K562 (cell line): ENCODE measurements around the gene HNRNPF.

ENCODE experiments used
- CCAR2 ChIP-seq: fragments of 200-400 bp; formaldehyde crosslinking; IDR thresholded peaks from 2 replicates; pipeline ENCODE4 v1.6.1; 2017; ENCODE audit warnings: mild to moderate bottlenecking, low read depth, low read length
- CTCF ChIP-seq, 3 experiments: IDR thresholded peaks in 2 of 3; conservative IDR thresholded peaks in 1 of 3; 2 replicates each; pipeline ENCODE4 v1.5.1; 2011 to 2012; ENCODE audit warnings: low read length in 3 of 3, mild to moderate bottlenecking in 3 of 3, control low read depth in 2 of 3, improper control_type of control experiment in 1 of 3, inconsistent platforms in 1 of 3, low read depth in 1 of 3, mixed read lengths in 1 of 3, moderate library complexity in 1 of 3; ENCODE audit not compliant: insufficient read depth in 2 of 3
- EP300 ChIP-seq: IDR thresholded peaks from 2 replicates; pipeline ENCODE4 v1.6.1; 2012; ENCODE audit warnings: low read length, improper control_type of control experiment
- PTRF ChIP-seq: fragments of 450-650 bp; IDR thresholded peaks from 2 replicates; pipeline ENCODE4 v1.6.1; 2016; ENCODE audit warnings: mild to moderate bottlenecking, missing genetic modification characterization, missing compliant biosample characterization
- TEAD4 ChIP-seq, 2 experiments: sonication (generic) in 1 of 2; formaldehyde crosslinking in 1 of 2; IDR thresholded peaks; 2 replicates each; pipeline versions ENCODE4 v1.6.1 to v1.8.0; 2012 to 2022; ENCODE audit warnings: borderline replicate concordance in 1 of 2, inconsistent platforms in 1 of 2, low read length in 1 of 2, mild to moderate bottlenecking in 1 of 2, missing genetic modification reagents in 1 of 2

GRCh38 chr10:43427166-43427825 lies 18.3 kb upstream of the HNRNPF start:
- no peak for TF ChIP-seq EP300
- no peak for TF ChIP-seq CCAR2
- TF ChIP-seq TEAD4 (IDR thresholded peaks at IDR 0.05; ENCODE audit: low read length), result no peak
- no peak for TF ChIP-seq TEAD4 (CRISPR knock-in tag; IDR thresholded peaks at IDR 0.05; ENCODE audit: borderline replicate concordance)
- TF ChIP-seq PTRF (tag), result no peak
- no peak for TF ChIP-seq CTCF (IDR thresholded peaks at IDR 0.05 in 2 of 3, conservative IDR thresholded peaks at IDR 0.05 in 1 of 3; ENCODE audit: insufficient read depth in 2 of 3, low read depth in 1 of 3, low read length in 3 of 3)
